GM18511 (cell line): ENCODE measurements around the gene DTNB.
"Not testable (repeated sequence)": the region's sequence is repeated elsewhere in the genome, so short reads cannot be mapped to it uniquely, and the experiment has no call there.

Experiments used
- ATAC-seq: cut with Tn5 transposase; IDR thresholded peaks from one replicate; pipeline ENCODE4 v1.9.1; 2021; ENCODE audit warnings: mild to moderate bottlenecking, moderate library complexity; ENCODE audit not compliant: unreplicated experiment

Gene DTNB

GRCh38 chr2:25633801-25634200, 39.6 kb downstream of the DTNB start:
- ATAC-seq = not testable (repeated sequence)

- ATAC-seq = no peak
Measured at GRCh38 chr2:25632396-25632795, 41.0 kb downstream of the DTNB start.

DNA sequence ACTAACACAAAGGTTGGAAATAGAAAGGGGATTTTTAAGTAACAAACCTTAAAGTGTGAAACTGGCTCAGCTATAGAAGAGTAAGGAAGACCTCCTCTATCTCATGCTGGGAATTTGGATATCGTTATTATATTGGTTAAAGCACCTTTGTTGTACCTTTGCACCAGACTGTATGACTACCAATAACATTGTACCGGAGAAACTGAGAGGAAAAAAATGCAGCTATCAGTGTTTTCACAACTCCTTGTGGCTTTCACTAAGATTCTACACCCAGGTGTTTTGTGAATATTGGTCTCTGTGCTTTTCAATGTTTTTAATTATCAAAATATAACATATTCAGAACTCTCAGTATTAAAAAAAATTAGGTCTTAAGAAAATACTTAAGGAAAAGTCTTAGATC, 48.7 kb downstream of the DTNB start:
- no peak for ATAC-seq

DNA sequence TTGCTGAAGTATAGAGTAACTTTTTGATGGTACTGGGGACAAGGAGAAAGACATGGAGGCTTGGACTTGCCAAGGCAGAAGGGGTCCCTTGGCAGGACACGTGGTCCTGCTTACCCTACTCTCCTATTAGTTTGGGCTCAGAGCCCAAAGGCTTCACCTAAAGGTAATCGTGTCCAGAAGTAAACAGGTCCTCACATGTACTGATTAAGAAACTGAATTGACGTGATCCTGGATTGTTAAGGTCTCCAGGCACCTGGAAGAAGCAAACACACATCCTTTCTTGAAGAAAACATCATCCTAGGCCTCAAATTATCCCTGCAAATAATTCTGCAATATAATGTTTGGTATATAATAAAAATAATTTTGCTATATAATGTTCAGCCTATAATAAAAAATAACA, 50.0 kb downstream of the DTNB start:
- ATAC-seq = no peak

GRCh38 chr2:25620711-25621110, 52.7 kb downstream of the DTNB start:
- ATAC-seq = no peak

DNA sequence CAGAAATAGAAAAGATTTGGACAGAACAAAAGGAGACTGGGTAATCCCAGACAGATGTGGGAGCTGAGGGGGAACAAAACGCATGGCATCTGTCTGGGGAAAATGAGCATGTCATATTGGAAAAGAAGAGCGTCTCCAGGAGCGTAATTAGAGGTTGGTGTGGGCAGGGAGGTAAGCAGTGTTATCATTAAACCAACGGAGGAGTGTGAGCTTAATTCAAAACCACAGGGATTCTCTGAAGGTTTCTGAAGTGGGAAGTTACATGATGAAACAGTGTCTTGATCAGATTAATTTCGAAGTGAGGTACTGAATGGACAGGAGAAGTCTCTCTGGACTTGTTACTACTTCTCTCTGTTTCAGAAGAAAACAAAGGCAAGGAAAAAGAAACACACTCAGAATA, 53.3 kb downstream of the DTNB start:
- ATAC-seq = no peak

DNA sequence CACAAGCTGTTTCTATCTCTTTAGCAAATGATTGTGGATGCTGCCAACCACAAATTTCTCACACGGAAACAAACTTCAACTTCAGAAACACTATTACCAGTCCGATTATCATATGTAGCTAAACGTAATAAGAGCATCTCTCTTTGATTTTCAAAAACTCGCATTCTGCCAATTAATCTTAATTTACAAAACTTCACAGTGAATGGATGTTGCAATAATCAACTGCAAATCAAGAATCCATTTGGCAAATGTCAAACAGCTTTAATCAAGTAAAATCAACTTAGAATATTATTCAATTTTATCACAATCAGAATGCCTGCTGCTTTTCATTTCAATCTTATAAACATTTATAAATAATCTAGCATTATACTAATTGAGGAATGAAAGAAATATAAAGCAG, 54.2 kb downstream of the DTNB start:
- no peak for ATAC-seq

- no peak for ATAC-seq
Measured at GRCh38 chr2:25618676-25619075, 54.7 kb downstream of the DTNB start.

- ATAC-seq = no peak
Measured at GRCh38 chr2:25617948-25618646, 55.3 kb downstream of the DTNB start.

DNA sequence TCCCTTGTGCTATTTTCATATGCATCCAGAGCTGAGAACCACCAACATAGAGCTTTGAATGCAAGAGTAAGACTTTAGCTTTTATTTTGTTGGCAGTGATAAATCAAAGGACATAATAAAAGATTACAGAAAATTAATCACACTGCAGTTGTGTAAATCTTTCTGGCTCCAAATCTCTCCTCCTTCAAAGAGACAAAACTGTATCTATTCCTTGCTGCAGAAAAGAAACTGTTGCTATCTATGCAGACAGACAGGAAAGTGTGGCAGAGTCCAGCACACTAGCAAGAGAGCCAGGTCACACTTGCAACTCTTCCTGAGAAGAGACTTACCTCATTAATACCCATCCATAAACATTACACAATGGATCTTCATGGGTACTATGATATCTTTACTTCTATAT, 57.5 kb downstream of the DTNB start:
- ATAC-seq = no peak

GRCh38 chr2:25615386-25615785, 58.0 kb downstream of the DTNB start:
- ATAC-seq = no peak

DNA sequence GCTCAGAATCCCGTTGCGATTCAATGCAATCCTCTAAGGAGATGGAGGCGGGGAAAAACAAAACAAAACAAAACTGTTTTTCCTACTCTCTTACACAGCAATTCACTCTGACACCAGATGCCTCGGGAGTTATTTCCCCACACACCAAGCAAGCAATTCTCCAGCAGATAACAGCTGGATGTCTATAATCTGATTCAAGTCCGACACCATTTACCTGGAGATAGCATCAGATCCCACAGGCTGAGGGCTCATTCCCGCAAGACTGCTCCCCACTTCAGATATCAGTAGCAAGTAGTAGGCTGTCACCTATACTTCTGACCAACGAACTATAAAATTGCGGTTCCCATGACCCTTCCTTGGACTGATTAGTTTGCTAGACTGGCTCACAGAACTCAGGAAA, 58.7 kb downstream of the DTNB start:
- no peak for ATAC-seq

- no peak for ATAC-seq
Measured at GRCh38 chr2:25608718-25609117, 64.7 kb downstream of the DTNB start.

DNA sequence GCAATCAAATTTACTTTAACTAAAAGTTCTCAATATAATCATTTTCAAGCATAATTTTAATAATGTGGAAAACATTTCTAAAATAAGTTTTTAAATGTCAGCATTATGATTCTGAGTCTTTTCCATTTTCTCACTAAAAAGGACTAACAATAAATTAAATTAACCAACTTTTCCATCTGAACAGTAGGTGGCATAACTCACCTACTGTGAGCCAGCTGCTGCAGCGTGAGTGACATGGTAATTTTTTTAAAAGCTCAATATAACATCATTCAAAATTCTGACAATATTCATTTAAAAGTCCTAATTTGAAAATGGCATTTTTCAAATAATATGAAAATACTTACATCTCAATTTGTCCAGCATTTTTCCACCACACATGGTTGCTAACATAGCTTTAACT, 66.5 kb downstream of the DTNB start:
- no peak for ATAC-seq

GRCh38 chr2:25602333-25602723, 71.0 kb downstream of the DTNB start:
- no peak for ATAC-seq

DNA sequence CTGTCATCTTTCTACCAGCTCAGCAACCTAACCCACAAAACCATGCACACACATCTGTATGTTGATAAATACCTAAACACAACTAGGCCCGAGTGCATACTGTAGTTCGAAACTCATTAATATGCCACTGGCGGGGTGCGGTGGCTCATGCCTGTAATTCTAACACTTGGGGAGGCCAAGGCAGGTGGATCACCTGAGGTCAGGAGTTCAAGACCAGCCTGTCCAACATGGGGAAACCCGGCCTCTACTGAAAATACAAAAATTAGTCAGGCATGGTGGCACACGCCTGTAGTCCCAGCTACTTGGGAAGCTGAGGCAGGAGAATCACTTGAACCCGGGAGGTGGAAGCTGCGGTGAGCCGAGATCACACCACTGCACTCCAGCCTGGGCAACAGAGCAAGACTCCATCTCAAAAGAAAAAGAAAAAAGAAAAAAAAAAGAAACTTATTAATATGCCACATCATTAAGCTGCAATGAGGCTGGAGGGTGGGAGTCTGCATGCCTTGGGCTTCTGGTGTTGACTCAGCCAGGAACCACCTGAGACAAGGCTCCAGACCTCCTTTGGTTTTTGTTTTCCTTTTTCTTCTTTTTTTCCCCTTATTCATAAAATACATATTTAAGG, 71.6 kb downstream of the DTNB start:
- ATAC-seq = not testable (repeated sequence)

DNA sequence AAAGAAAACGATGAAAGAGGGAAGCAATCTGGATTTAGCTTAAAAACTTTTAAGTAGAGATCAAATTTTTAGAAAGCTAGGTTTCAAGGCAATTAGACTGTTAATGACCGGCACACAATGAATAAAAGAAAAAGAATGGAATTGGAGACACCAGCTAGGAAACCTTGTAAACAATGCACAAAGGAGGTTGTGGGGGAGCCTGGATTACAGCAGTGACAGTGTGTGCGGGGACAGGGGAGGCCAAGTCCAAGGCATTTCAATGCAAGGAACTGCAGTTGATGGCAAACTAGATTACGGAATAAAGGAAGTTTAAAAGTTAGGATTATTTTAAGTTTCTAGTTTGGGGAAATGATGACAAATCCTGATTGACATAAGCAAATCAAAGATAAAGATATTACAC, 74.5 kb downstream of the DTNB start:
- no peak for ATAC-seq

DNA sequence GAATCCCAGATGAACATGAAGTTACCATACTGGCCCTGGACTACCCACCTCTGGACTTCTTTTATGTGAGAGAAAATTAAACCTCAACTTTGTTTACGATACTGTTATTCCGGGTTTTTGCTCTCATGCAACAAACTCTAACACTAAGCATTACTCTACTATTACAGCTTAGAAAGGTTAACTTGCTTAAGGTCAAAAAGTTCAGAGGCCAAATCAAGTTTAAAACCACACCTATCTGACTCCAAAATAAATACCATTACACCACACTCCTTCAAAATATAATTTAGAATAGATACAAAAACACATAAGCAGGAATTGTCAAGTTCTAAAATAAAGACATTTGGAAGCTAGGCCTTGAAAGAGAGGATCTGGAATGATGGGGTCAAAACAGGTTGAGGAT, 75.0 kb downstream of the DTNB start:
- no peak for ATAC-seq

GRCh38 chr2:25597881-25598280, 75.5 kb downstream of the DTNB start:
- ATAC-seq = no peak

- ATAC-seq = no peak
Measured at GRCh38 chr2:25596516-25597244, 76.7 kb downstream of the DTNB start.

GRCh38 chr2:25595393-25595792, 78.0 kb downstream of the DTNB start:
- no peak for ATAC-seq

- no peak for ATAC-seq
Measured at GRCh38 chr2:25594991-25595390, 78.4 kb downstream of the DTNB start.
